ENCODE results near the gene ZCCHC13.
A peak's percentile ranks its signal among the peaks of the same experiment; 100 is the strongest.

The ZCCHC13 gene

DNA sequence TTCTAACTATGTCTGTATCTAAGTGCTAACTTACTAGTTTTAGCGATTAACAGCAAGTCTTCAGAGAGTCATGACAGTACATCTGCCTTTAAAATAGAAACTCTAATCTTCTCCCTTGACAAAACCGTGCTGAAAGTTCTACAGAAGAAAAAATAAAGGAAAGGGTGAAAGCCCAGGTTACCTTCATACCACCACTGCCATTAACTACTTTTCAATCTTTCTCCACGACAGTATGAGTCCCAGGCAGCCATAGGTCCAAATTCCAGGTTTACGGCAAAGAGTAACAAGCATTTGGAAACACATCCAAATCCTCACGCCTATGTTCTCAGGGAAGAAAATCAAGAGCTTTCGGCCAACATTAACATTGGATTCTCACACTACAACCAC lies 12.4 kb upstream of the ZCCHC13 start:
- H3K27me3 ChIP-seq (ENCODE audit: insufficient read depth, low read length): no peaks in the 10 kb centered on the region
- no peaks in the 10 kb centered on the region for H3F3A ChIP-seq (ENCODE audit: insufficient read depth, low read length)
- H3K27ac ChIP-seq (ENCODE audit: low read depth, low read length, poor library complexity, severe bottlenecking): peak overlapping the region; percentile 87
- peaks cover 23% of the 10 kb centered on the region for H3K4me1 ChIP-seq (ENCODE audit: insufficient read depth, low read length, severe bottlenecking)
- no peaks in the 10 kb centered on the region for H3K9me2 ChIP-seq (ENCODE audit: low read depth, low read length)
- peak overlapping the region; percentile 79 for H3K9ac ChIP-seq (ENCODE audit: low read length)
- H3K4me3 ChIP-seq (ENCODE audit: low read depth, low read length, poor library complexity, severe bottlenecking): peak overlapping the region; percentile 96
- no peak overlapping the region for H2AFZ ChIP-seq (ENCODE audit: low read length)
- TF ChIP-seq, protein P1, sequence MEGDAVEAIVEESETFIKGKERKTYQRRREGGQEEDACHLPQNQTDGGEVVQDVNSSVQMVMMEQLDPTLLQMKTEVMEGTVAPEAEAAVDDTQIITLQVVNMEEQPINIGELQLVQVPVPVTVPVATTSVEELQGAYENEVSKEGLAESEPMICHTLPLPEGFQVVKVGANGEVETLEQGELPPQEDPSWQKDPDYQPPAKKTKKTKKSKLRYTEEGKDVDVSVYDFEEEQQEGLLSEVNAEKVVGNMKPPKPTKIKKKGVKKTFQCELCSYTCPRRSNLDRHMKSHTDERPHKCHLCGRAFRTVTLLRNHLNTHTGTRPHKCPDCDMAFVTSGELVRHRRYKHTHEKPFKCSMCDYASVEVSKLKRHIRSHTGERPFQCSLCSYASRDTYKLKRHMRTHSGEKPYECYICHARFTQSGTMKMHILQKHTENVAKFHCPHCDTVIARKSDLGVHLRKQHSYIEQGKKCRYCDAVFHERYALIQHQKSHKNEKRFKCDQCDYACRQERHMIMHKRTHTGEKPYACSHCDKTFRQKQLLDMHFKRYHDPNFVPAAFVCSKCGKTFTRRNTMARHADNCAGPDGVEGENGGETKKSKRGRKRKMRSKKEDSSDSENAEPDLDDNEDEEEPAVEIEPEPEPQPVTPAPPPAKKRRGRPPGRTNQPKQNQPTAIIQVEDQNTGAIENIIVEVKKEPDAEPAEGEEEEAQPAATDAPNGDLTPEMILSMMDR (IDR thresholded peaks at IDR 0.05; ENCODE audit: low read length): no peak
- no peak for TF ChIP-seq EZH2 (IDR thresholded peaks at IDR 0.05; ENCODE audit: borderline replicate concordance, low read length)
- H4K20me1 ChIP-seq (ENCODE audit: insufficient read depth, low read length): no peaks in the 10 kb centered on the region
- no peaks in the 10 kb centered on the region for H3K9me3 ChIP-seq (ENCODE audit: low read length)
- H3K36me3 ChIP-seq (ENCODE audit: insufficient read depth, low read length): peaks cover 17% of the 10 kb centered on the region
- H3K4me2 ChIP-seq (ENCODE audit: low read length): peak overlapping the region; percentile 99
- peaks cover 52% of the 10 kb centered on the region for H3K79me2 ChIP-seq (ENCODE audit: insufficient read depth, low read length)

DNA sequence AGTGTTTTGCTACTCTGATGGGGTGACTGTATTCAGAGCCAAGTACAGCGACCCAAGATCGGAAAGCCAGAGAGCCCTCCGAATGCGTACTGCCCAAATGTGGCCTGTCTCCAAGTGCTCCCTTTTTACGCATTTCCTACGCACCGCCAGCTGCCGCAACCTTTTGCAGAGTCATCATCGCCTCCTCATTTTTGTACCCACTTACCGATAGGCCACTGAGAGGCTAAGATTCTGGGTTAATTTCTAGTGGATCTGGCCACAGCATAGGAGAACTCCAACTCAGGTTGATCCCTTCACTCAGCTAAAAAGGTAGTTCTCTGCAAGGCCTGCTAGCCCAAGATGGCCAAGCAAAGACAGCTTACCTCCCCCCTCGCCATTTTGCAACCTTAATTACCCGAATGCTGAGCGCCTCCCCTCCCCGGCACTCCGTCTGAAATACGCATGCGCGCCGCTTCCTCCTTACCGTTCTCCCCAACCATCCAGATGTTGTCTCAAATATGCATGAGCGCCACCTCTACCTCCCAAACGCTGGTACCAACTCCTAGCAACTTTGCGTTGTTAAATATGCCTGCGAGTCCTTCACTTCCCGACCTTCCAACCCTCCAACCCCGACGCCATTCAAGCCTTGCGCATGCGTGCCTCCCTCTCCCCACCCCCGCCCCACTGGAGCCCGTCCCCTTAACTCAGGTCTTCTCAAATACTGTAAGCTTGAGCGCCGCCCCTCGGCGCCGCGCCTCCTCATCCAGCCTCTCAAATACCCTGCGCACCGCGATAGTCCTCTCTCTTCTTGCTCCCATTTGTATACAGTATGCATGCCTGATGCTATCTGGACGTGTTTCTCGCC lies 11.8 kb upstream of the ZCCHC13 start:
- peaks cover 46% of the 10 kb centered on the region for H3K79me2 ChIP-seq (ENCODE audit: insufficient read depth, low read length)
- H3K36me3 ChIP-seq (ENCODE audit: insufficient read depth, low read length): peaks cover 11% of the 10 kb centered on the region
- no peaks in the 10 kb centered on the region for H3K27me3 ChIP-seq (ENCODE audit: insufficient read depth, low read length)
- H4K20me1 ChIP-seq (ENCODE audit: insufficient read depth, low read length): no peaks in the 10 kb centered on the region
- H3F3A ChIP-seq (ENCODE audit: insufficient read depth, low read length): no peaks in the 10 kb centered on the region
- H3K4me3 ChIP-seq (ENCODE audit: low read depth, low read length, poor library complexity, severe bottlenecking): peak overlapping the region; percentile 96
- no peak overlapping the region; the same call in 1 of the 2 replicates for H2AFZ ChIP-seq (ENCODE audit: low read length)
- H3K27ac ChIP-seq (ENCODE audit: low read depth, low read length, poor library complexity, severe bottlenecking): peak overlapping the region; percentile 87
- H3K9me2 ChIP-seq (ENCODE audit: low read depth, low read length): no peaks in the 10 kb centered on the region
- peak overlapping the region; percentile 79 for H3K9ac ChIP-seq (ENCODE audit: low read length)
- TF ChIP-seq, protein P1 (IDR thresholded peaks at IDR 0.05; ENCODE audit: low read length): peak; percentile 30; the same call in 1 of the 2 replicates
- TF ChIP-seq EZH2 (IDR thresholded peaks at IDR 0.05; ENCODE audit: borderline replicate concordance, low read length): no peak
- H3K4me1 ChIP-seq (ENCODE audit: insufficient read depth, low read length, severe bottlenecking): peaks cover 23% of the 10 kb centered on the region
- H3K9me3 ChIP-seq (ENCODE audit: low read length): no peaks in the 10 kb centered on the region
- peak overlapping the region; percentile 99 for H3K4me2 ChIP-seq (ENCODE audit: low read length)

DNA sequence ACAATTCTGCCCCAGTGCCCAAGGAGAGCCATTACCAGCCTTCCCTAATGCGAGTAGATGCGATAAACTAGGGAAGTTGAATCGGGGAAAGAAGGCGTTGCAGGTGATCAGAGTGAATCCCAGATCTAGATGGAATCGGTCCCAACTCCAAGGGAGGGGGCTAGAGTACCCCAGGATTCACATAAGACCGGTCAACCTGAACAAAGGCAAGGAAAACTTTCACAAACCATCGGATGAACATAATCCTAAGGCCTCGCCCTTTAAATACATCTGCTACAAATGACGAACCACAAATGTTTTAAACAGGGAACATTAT lies 11.2 kb upstream of the ZCCHC13 start:
- H3F3A ChIP-seq (ENCODE audit: insufficient read depth, low read length): no peaks in the 10 kb centered on the region
- peaks cover 41% of the 10 kb centered on the region for H3K79me2 ChIP-seq (ENCODE audit: insufficient read depth, low read length)
- H3K4me1 ChIP-seq (ENCODE audit: insufficient read depth, low read length, severe bottlenecking): peaks cover 23% of the 10 kb centered on the region
- H4K20me1 ChIP-seq (ENCODE audit: insufficient read depth, low read length): no peaks in the 10 kb centered on the region
- H3K4me2 ChIP-seq (ENCODE audit: low read length): peak overlapping the region; percentile 99
- peak overlapping the region; percentile 87 for H3K27ac ChIP-seq (ENCODE audit: low read depth, low read length, poor library complexity, severe bottlenecking)
- H3K9me2 ChIP-seq (ENCODE audit: low read depth, low read length): no peaks in the 10 kb centered on the region
- H2AFZ ChIP-seq (ENCODE audit: low read length): peak overlapping the region; percentile 44; the same call in 1 of the 2 replicates
- no peaks in the 10 kb centered on the region for H3K27me3 ChIP-seq (ENCODE audit: insufficient read depth, low read length)
- H3K9me3 ChIP-seq (ENCODE audit: low read length): no peaks in the 10 kb centered on the region
- peaks cover 8% of the 10 kb centered on the region for H3K36me3 ChIP-seq (ENCODE audit: insufficient read depth, low read length)
- peak overlapping the region; percentile 96 for H3K4me3 ChIP-seq (ENCODE audit: low read depth, low read length, poor library complexity, severe bottlenecking)
- TF ChIP-seq EZH2 (IDR thresholded peaks at IDR 0.05; ENCODE audit: borderline replicate concordance, low read length): no peak
- TF ChIP-seq, protein P1 (IDR thresholded peaks at IDR 0.05; ENCODE audit: low read length): 0 out of 2 replicates have a peak, but pooled peaks have one; percentile 3
- peak overlapping the region; percentile 79 for H3K9ac ChIP-seq (ENCODE audit: low read length)

Measured in OCI-LY1 (cell line).